Stimulated activated CD8-positive, alpha-beta memory T cell treated with anti-CD3 and anti-CD28 coated beads, Interleukin-2, amount 100 ng/mL, for 48 hours (primary cell): ENCODE measurements around the gene SMNDC1.
"Not testable (repeated sequence)": the region's sequence is repeated elsewhere in the genome, so short reads cannot be mapped to it uniquely, and the experiment has no call there.

Experiments used
- DNase-seq, 2 donors: peaks; one replicate each; pipeline ENCODE4 v3.0.0-alpha.2; 2020; ENCODE audit warnings: low read depth in 2 of 2

The SMNDC1 gene

DNA sequence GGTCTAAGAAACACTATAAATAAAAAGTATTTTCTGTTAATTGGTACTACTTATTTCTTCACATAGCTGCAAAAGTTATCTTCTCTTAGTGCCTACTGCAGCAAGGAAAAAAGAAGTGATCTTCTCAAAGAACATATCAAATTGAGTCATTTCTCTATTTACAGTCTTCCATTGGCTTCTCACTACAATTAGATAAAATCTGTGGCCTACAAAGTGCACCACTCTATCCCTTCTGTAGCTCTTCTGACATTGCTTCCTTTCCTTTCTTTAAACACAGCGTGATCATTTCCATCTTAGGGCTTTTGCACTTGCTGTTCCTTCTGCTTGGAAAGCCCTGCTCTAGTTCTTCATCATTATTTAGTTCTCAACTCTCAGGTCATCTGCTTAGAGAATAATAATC is 52.6 kb downstream of the SMNDC1 start:
- DNase-seq: no peak

DNA sequence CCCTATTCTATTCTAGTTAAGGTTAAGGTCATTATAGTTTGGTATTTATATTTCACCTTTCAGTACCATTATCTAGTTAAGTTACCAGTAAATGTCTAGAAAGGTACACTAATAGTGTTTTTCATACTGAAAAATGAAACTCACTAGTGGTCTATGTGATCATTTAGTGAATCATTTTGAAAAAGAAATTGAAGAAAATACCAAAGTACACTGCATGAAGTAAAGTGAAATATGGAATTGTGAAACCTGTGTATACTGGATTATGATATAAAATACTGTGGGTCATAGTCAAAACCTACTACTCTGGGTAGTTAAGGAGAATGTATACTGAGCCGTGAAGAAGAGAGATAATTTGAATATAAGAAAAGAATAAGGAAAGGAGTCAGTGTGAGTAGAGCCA is 53.3 kb downstream of the SMNDC1 start:
- DNase-seq: not testable (repeated sequence)

DNA sequence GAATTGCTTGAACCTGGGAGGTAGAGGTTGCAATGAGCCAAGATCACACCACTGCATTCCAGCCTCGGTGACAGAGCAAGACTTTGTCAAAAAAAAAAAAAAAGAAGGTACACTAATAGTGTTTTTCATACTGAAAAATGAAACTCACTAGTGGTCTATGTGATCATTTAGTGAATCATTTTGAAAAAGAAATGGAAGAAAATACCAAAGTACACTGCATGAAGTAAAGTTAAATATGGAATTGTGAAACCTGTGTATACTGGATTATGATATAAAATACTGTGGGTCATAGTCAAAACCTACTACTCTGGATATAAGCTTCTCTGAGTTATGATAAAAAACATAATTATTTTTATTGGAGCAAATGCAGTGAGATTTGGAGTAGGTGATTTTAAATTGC is 55.2 kb downstream of the SMNDC1 start:
- DNase-seq: not testable (repeated sequence)

DNA sequence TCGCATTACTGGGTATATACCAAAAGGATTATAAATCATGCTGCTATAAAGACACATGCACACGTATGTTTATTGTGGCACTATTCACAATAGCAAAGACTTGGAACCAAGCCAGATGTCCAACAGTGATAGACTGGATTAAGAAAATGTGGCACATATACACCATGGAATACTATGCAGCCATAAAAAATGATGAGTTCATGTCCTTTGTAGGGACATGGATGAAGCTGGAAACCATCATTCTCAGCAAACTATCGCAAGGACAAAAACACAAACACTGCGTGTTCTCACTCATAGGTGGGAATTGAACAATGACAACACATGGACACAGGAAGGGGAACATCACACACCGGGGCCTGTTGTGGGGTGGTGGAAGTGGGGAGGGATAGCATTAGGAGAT is 56.9 kb downstream of the SMNDC1 start:
- not testable (repeated sequence) for DNase-seq

DNA sequence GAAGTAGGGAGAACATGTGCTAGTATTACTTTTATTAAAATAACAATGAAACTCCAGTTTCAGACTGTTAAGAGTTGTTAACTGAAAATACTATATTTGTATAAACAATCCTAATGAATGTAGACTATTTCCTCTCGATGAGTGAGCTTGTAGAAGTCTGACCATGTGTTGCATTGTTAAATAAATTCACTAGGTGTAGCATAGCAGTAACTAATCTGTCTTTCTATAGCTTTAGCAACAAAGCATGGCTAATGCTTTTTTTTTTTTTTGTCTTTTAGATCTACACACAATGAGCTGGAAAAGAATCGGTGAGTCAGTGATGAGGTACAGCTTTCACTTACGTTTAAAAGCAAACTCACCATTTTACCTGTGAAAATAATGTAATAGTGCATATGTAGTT is 60.2 kb downstream of the SMNDC1 start:
- DNase-seq: no peak

DNA sequence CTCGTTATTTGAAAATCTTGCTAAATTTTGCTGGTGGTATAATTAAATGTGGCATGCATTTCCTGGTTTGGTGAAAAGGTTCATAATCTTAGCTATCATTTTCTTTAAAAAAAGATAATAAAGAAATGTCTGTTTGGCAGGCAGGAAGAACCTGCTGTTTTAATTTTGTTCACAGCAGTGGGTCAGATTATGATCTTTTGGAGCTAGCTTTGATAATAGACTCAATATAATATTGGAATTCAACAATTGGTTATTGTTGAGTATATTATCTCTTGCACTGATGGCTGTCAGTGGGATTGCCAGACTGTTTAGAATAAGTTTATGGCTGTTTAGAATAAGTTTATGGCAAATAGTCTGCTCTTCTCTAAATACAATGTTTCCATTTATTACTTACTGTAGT is 62.2 kb downstream of the SMNDC1 start:
- no peak for DNase-seq

DNA sequence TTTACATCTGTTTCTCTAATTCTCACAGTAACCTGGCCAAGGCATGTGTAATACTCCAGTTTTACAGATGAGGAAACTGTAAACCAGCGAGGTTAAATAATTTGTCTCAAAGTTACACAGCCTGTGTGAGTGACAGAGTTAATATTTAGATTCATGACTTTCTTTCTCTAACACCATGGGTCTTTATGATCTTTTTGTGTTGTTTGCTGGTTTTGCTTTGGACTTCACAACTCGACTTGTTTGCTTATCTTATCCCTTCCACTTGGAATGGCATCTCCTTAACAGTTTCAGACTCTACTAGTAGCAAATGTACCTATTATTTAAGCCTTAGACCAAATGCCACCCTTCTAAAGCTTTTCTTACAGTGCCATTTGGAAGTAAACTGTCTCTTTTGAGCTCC is 62.9 kb downstream of the SMNDC1 start:
- no peak for DNase-seq

DNA sequence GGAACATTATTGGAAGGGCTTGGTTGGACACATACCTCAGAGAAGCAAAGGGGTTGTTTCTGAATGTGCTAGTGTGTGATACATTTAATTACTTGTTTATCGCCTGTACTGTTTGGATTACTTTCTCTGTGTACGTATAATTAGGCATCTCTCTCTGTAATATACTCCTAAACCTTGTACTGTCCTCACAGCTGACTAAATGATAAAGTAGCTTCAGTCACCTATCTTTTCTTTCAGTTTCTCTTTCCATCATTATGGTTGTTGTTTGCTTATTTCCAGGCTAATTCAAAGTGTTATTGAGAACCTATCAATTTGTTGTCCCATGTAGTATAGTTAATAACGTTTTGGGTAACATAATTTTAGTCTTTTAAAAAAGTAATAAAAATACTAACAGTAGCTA is 63.3 kb downstream of the SMNDC1 start:
- DNase-seq: no peak
